ENCODE measurements around the gene MAP2.
A peak's percentile ranks its signal among the peaks of the same experiment; 100 is the strongest.

MAP2 gene

GRCh38 chr2:209413311-209414014, 10.4 kb upstream of the MAP2 start:
- no peak for TF ChIP-seq CTCF (IDR thresholded peaks at IDR 0.05)
- Mint-ChIP-seq H3K9me3 (peaks cover 7% of the 10 kb centered on the region), H3K4me3 (no peak overlapping the region), H3K27me3 (ENCODE audit: low read depth, poor library complexity) (peaks cover 3% of the 10 kb centered on the region), H3K36me3 (ENCODE audit: low read depth) (no peaks in the 10 kb centered on the region), H3K4me1 (no peaks in the 10 kb centered on the region), H3K27ac (no peak overlapping the region)
- no peak for DNase-seq

GRCh38 chr2:209416913-209417312, 6.9 kb upstream of the MAP2 start:
- peaks cover 5% of the 10 kb centered on the region for H3K27me3 Mint-ChIP-seq (ENCODE audit: low read depth, poor library complexity)
- peaks cover 7% of the 10 kb centered on the region for H3K9me3 Mint-ChIP-seq
- H3K4me3 Mint-ChIP-seq = no peak overlapping the region
- DNase-seq = no peak
- no peaks in the 10 kb centered on the region for H3K36me3 Mint-ChIP-seq (ENCODE audit: low read depth)
- no peak overlapping the region for H3K27ac Mint-ChIP-seq
- TF ChIP-seq CTCF (IDR thresholded peaks at IDR 0.05) = no peak
- no peaks in the 10 kb centered on the region for H3K4me1 Mint-ChIP-seq

GRCh38 chr2:209422191-209422754, 1.6 kb upstream of the MAP2 start:
- peaks cover 31% of the 10 kb centered on the region for H3K4me1 Mint-ChIP-seq
- H3K27ac Mint-ChIP-seq = no peak overlapping the region
- H3K27me3 Mint-ChIP-seq (ENCODE audit: low read depth, poor library complexity) = peaks cover 29% of the 10 kb centered on the region
- H3K36me3 Mint-ChIP-seq (ENCODE audit: low read depth) = no peaks in the 10 kb centered on the region
- no peaks in the 10 kb centered on the region for H3K9me3 Mint-ChIP-seq
- DNase-seq = no peak
- TF ChIP-seq CTCF (IDR thresholded peaks at IDR 0.05) = no peak
- H3K4me3 Mint-ChIP-seq = no peak overlapping the region

- Mint-ChIP-seq H3K4me1 (peaks cover 31% of the 10 kb centered on the region), H3K36me3 (ENCODE audit: low read depth) (no peaks in the 10 kb centered on the region), H3K9me3 (no peaks in the 10 kb centered on the region), H3K27ac (no peak overlapping the region), H3K27me3 (ENCODE audit: low read depth, poor library complexity) (peaks cover 29% of the 10 kb centered on the region), H3K4me3 (peak overlapping the region; percentile 91)
- peak; percentile 27 for DNase-seq
- no peak for TF ChIP-seq CTCF (IDR thresholded peaks at IDR 0.05)
Observed at GRCh38 chr2:209424199-209424701, 403 bp downstream of the MAP2 start.

- H3K27ac Mint-ChIP-seq = no peak overlapping the region
- H3K4me1 Mint-ChIP-seq = peaks cover 31% of the 10 kb centered on the region
- no peaks in the 10 kb centered on the region for H3K36me3 Mint-ChIP-seq (ENCODE audit: low read depth)
- TF ChIP-seq CTCF (IDR thresholded peaks at IDR 0.05) = no peak
- DNase-seq = no peak
- H3K27me3 Mint-ChIP-seq (ENCODE audit: low read depth, poor library complexity) = peaks cover 29% of the 10 kb centered on the region
- peak overlapping the region; percentile 91 for H3K4me3 Mint-ChIP-seq
- no peaks in the 10 kb centered on the region for H3K9me3 Mint-ChIP-seq
Observed at GRCh38 chr2:209424781-209425470, 1.1 kb downstream of the MAP2 start.

Measured in nephron progenitor cell (in vitro differentiated cells).